Neural cell (in vitro differentiated cells): ENCODE measurements around the gene ST3GAL3. TPM values are rescaled to one million over a fixed set of nuclear protein-coding genes. Genes with fewer than 3 reads are reported as not detected.

Source experiments
- H2AFZ ChIP-seq: fragments of 200-600, 300-800 bp; sonication (generic), shearing (Covaris generic); 2 replicates; pipeline ENCODE4 v1.6.0; 2014; ENCODE audit warnings: low read depth, mild to moderate bottlenecking, antibody characterized with exemption, low read length, moderate library complexity
- H3F3A ChIP-seq: fragments of 200-600 bp; shearing (Covaris generic); 2 replicates; pipeline ENCODE4 v1.6.1; 2016; ENCODE audit warnings: mild to moderate bottlenecking, moderate library complexity, mixed read lengths, antibody characterized with exemption, low read length; ENCODE audit not compliant: insufficient read depth, poor library complexity, severe bottlenecking
- H3K27ac ChIP-seq: fragments of 200-600, 300-800 bp; sonication (generic), shearing (Covaris generic); 2 replicates; pipeline ENCODE4 v1.5.1; 2014; ENCODE audit warnings: mild to moderate bottlenecking, low read length, moderate library complexity
- H3K27me3 ChIP-seq: fragments of 300-800, 200-600 bp; sonication (generic), shearing (Covaris generic); 2 replicates; pipeline ENCODE4 v1.6.0; 2014; ENCODE audit warnings: mild to moderate bottlenecking, low read depth, low read length, moderate library complexity; ENCODE audit not compliant: insufficient read depth
- H3K36me3 ChIP-seq: fragments of 300-800, 200-600 bp; sonication (generic), shearing (Covaris generic); 2 replicates; pipeline ENCODE4 v1.5.1; 2014; ENCODE audit warnings: mild to moderate bottlenecking, antibody characterized with exemption, low read length, moderate library complexity; ENCODE audit not compliant: insufficient read depth
- H3K4me2 ChIP-seq: fragments of 300-800, 200-600 bp; sonication (generic), shearing (Covaris generic); 2 replicates; pipeline ENCODE4 v1.6.0; 2014; ENCODE audit warnings: mild to moderate bottlenecking, low read length
- H3K4me3 ChIP-seq: fragments of 300-800, 200-600 bp; sonication (generic), shearing (Covaris generic); 2 replicates; pipeline ENCODE4 v1.5.1; 2014; ENCODE audit warnings: mild to moderate bottlenecking, low read length, moderate library complexity
- H3K79me2 ChIP-seq: fragments of 200-600 bp; shearing (Covaris generic); replicated peaks from 2 replicates; pipeline ENCODE4 v1.6.0; 2014; ENCODE audit warnings: mild to moderate bottlenecking, low read length, moderate library complexity; ENCODE audit not compliant: insufficient read depth
- H3K9ac ChIP-seq: fragments of 300-800, 200-600 bp; sonication (generic), shearing (Covaris generic); 2 replicates; pipeline ENCODE4 v1.6.1; 2016; ENCODE audit warnings: mild to moderate bottlenecking, low read length, mixed read lengths
- H3K9me2 ChIP-seq: fragments of 200-600 bp; shearing (Covaris generic); 2 replicates; pipeline ENCODE4 v1.6.1; 2016; ENCODE audit warnings: mild to moderate bottlenecking, low read length, mixed read lengths; ENCODE audit not compliant: insufficient read depth
- H3K9me3 ChIP-seq: fragments of 200-600, 300-800 bp; sonication (generic), shearing (Covaris generic); 2 replicates; pipeline ENCODE4 v1.6.1; 2016; ENCODE audit warnings: mild to moderate bottlenecking, mixed run types, low read length, moderate library complexity, mixed read lengths
- H4K20me1 ChIP-seq: fragments of 200-600 bp; shearing (Covaris generic); 2 replicates; pipeline ENCODE4 v1.6.1; 2016; ENCODE audit warnings: mild to moderate bottlenecking, mixed run types; ENCODE audit not compliant: insufficient read depth
- CTCF ChIP-seq: fragments of 450-650 bp; IDR thresholded peaks from 2 replicates; pipeline ENCODE4 v1.5.1; 2014; ENCODE audit warnings: antibody characterized with exemption, mild to moderate bottlenecking, moderate library complexity; ENCODE audit not compliant: poor library complexity, severe bottlenecking
- EP300 ChIP-seq: fragments of 450-650 bp; conservative IDR thresholded peaks from 2 replicates; pipeline ENCODE4 v1.6.1; 2014; ENCODE audit warnings: antibody characterized with exemption, mild to moderate bottlenecking, moderate library complexity; ENCODE audit not compliant: poor library complexity, severe bottlenecking
- EZH2 ChIP-seq: fragments of 200-600, 300-800 bp; shearing (Covaris generic), sonication (generic); IDR thresholded peaks from 2 replicates; pipeline ENCODE4 v1.6.1; 2014; ENCODE audit warnings: antibody characterized with exemption, low read length, borderline replicate concordance, mild to moderate bottlenecking; ENCODE audit not compliant: insufficient read depth, poor library complexity, severe bottlenecking
- MXI1 ChIP-seq: fragments of 450-650 bp; conservative IDR thresholded peaks from 2 replicates; pipeline ENCODE4 v1.6.1; 2014; ENCODE audit warnings: antibody characterized with exemption, mild to moderate bottlenecking; ENCODE audit not compliant: poor library complexity, severe bottlenecking
- POLR2AphosphoS5 ChIP-seq: IDR thresholded peaks from 2 replicates; pipeline ENCODE4 v1.6.1; 2012
- RAD21 ChIP-seq: fragments of 450-650 bp; conservative IDR thresholded peaks from 2 replicates; pipeline ENCODE4 v1.6.1; 2014; ENCODE audit warnings: antibody characterized with exemption, mild to moderate bottlenecking, moderate library complexity
- REST ChIP-seq: IDR thresholded peaks from 2 replicates; pipeline ENCODE4 v1.6.1; 2012; ENCODE audit warnings: borderline replicate concordance
- SMC3 ChIP-seq: fragments of 450-650 bp; conservative IDR thresholded peaks from 2 replicates; pipeline ENCODE4 v1.6.1; 2014; ENCODE audit warnings: antibody characterized with exemption, mild to moderate bottlenecking, moderate library complexity; ENCODE audit not compliant: poor library complexity
- TAF1 ChIP-seq: IDR thresholded peaks from 2 replicates; pipeline ENCODE4 v1.6.1; 2012; ENCODE audit warnings: low read depth
- polyA plus RNA-seq: library from polyadenylated mRNA; depleted of rRNA; stranded (reverse); fragments of >200 nt; gene quantifications from 2 replicates; pipeline ENCODE4 v1.2.3, GENCODE V29; 2014

The ST3GAL3 gene
- polyA plus RNA-seq, 1 donor from 2014 or later: 36.8 TPM

- no peaks in the 10 kb centered on the region for H3K36me3 ChIP-seq
- no peaks in the 10 kb centered on the region for H3K9me2 ChIP-seq
- no peak overlapping the region for H3K4me2 ChIP-seq
- H4K20me1 ChIP-seq: no peaks in the 10 kb centered on the region
- H3K4me3 ChIP-seq: no peak overlapping the region
- no peaks in the 10 kb centered on the region for H3K27me3 ChIP-seq
- no peak overlapping the region for H3K27ac ChIP-seq
- no peak overlapping the region for H2AFZ ChIP-seq
- no peaks in the 10 kb centered on the region for H3F3A ChIP-seq
- H3K9me3 ChIP-seq: no peaks in the 10 kb centered on the region
- H3K9ac ChIP-seq: no peak overlapping the region
- H3K79me2 ChIP-seq: no peaks in the 10 kb centered on the region
- TF ChIP-seq SMC3: no peak
- no peak for TF ChIP-seq MXI1
- TF ChIP-seq CTCF: no peak
- no peak for TF ChIP-seq REST
- no peak for TF ChIP-seq TAF1
- no peak for TF ChIP-seq EZH2
- no peak for TF ChIP-seq RAD21
- TF ChIP-seq POLR2AphosphoS5: no peak
- TF ChIP-seq EP300: no peak
Observed at GRCh38 chr1:43893006-43893405, 185.7 kb downstream of the ST3GAL3 start.

GRCh38 chr1:43898981-43899380, 191.6 kb downstream of the ST3GAL3 start:
- H3F3A ChIP-seq: no peaks in the 10 kb centered on the region
- no peaks in the 10 kb centered on the region for H3K9me2 ChIP-seq
- H4K20me1 ChIP-seq: no peaks in the 10 kb centered on the region
- no peak overlapping the region for H3K4me2 ChIP-seq
- no peaks in the 10 kb centered on the region for H3K79me2 ChIP-seq
- TF ChIP-seq EP300 (no peak), CTCF (no peak), SMC3 (no peak), TAF1 (no peak), RAD21 (no peak), MXI1 (no peak), POLR2AphosphoS5 (no peak), EZH2 (no peak), REST (no peak)
- H3K4me3 ChIP-seq: no peak overlapping the region
- H3K9ac ChIP-seq: no peak overlapping the region
- no peaks in the 10 kb centered on the region for H3K9me3 ChIP-seq
- H2AFZ ChIP-seq: no peak overlapping the region
- no peaks in the 10 kb centered on the region for H3K36me3 ChIP-seq
- H3K27ac ChIP-seq: no peak overlapping the region
- H3K27me3 ChIP-seq: no peaks in the 10 kb centered on the region
